HCT116 (cell line): ENCODE measurements around the gene NAALADL2.

Experiments used
- EGR1 ChIP-seq: IDR thresholded peaks from 2 replicates; pipeline ENCODE4 v1.6.1; 2012; ENCODE audit warnings: low read depth
- EZH2 ChIP-seq: fragments of 200-600 bp; sonication (generic); IDR thresholded peaks from 2 replicates; pipeline ENCODE4 v1.6.1; 2017; ENCODE audit warnings: antibody characterized with exemption, mixed run types
- EZH2phosphoT487 ChIP-seq: fragments of 200-600 bp; IDR thresholded peaks from 2 replicates; pipeline ENCODE4 v1.6.1; 2018; ENCODE audit warnings: antibody characterized with exemption, borderline replicate concordance
- JUND ChIP-seq: IDR thresholded peaks from 2 replicates; pipeline ENCODE4 v1.6.1; 2012
- POLR2AphosphoS5 ChIP-seq: IDR thresholded peaks from 2 replicates; pipeline ENCODE4 v1.6.1; 2011; ENCODE audit warnings: mild to moderate bottlenecking, low read depth, low read length, moderate library complexity
- RAD21 ChIP-seq: IDR thresholded peaks from 2 replicates; pipeline ENCODE4 v1.6.1; 2012; ENCODE audit warnings: low read depth, mild to moderate bottlenecking
- SP1 ChIP-seq: IDR thresholded peaks from 2 replicates; pipeline ENCODE4 v1.6.1; 2012; ENCODE audit warnings: low read depth
- TCF7L2 ChIP-seq: IDR thresholded peaks from 2 replicates; pipeline ENCODE4 v1.7.0; 2011; ENCODE audit warnings: borderline replicate concordance, inconsistent platforms; ENCODE audit not compliant: insufficient read depth, insufficient read length; ENCODE audit errors: extremely low read depth
- ZNF274 ChIP-seq: fragments of 200-500 bp; sonication (Bioruptor generic); IDR thresholded peaks from 2 replicates; pipeline ENCODE4 v1.6.1; 2014; ENCODE audit warnings: mild to moderate bottlenecking, low read depth, low read length, inconsistent platforms
- TF ChIP-seq, protein P1 (sequence below), 3 experiments: fragments of 200-600 bp in 1 of 3; sonication (generic) in 1 of 3; IDR thresholded peaks in 2 of 3; conservative IDR thresholded peaks in 1 of 3; 2 replicates each; pipeline ENCODE4 v1.5.1; 2012 to 2017; ENCODE audit warnings: low read depth in 2 of 3, low read length in 2 of 3, antibody characterized with exemption in 1 of 3, borderline replicate concordance in 1 of 3, control low read depth in 1 of 3, mild to moderate bottlenecking in 1 of 3, mixed read lengths in 1 of 3, mixed run types in 1 of 3, moderate library complexity in 1 of 3; ENCODE audit not compliant: insufficient read depth in 1 of 3
- TF ChIP-seq, protein P2 (sequence below): IDR thresholded peaks from 2 replicates; pipeline ENCODE4 v1.6.1; 2012

DNA sequence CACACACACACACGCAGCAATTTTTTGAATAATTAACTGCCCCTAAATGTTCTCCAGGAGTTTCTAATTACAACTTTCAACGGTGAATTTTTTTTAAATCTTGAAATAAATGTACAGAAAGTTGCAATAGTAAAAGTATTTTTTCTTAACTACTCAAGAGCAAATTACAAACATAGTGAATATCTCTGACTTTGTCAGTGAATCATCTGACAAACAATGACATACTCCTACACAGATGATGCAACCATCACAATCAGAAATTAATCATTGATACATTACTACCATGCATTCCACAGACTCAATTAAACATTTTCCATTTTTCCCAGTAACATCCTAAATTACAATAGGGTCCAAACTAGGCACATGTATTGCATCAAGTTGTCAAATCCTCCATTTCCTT is 597.3 kb downstream of the NAALADL2 start:
- TF ChIP-seq, protein P1, sequence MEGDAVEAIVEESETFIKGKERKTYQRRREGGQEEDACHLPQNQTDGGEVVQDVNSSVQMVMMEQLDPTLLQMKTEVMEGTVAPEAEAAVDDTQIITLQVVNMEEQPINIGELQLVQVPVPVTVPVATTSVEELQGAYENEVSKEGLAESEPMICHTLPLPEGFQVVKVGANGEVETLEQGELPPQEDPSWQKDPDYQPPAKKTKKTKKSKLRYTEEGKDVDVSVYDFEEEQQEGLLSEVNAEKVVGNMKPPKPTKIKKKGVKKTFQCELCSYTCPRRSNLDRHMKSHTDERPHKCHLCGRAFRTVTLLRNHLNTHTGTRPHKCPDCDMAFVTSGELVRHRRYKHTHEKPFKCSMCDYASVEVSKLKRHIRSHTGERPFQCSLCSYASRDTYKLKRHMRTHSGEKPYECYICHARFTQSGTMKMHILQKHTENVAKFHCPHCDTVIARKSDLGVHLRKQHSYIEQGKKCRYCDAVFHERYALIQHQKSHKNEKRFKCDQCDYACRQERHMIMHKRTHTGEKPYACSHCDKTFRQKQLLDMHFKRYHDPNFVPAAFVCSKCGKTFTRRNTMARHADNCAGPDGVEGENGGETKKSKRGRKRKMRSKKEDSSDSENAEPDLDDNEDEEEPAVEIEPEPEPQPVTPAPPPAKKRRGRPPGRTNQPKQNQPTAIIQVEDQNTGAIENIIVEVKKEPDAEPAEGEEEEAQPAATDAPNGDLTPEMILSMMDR (IDR thresholded peaks at IDR 0.05 in 2 of 3, conservative IDR thresholded peaks at IDR 0.05 in 1 of 3; ENCODE audit: borderline replicate concordance in 1 of 3, insufficient read depth in 1 of 3, low read depth in 2 of 3, low read length in 2 of 3) = no peak
- no peak for TF ChIP-seq POLR2AphosphoS5
- TF ChIP-seq EGR1 = no peak
- no peak for TF ChIP-seq ZNF274
- TF ChIP-seq TCF7L2 = no peak
- TF ChIP-seq EZH2phosphoT487 = no peak
- TF ChIP-seq SP1 = no peak
- TF ChIP-seq RAD21 = no peak
- TF ChIP-seq, protein P2, sequence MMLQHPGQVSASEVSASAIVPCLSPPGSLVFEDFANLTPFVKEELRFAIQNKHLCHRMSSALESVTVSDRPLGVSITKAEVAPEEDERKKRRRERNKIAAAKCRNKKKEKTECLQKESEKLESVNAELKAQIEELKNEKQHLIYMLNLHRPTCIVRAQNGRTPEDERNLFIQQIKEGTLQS = no peak
- no peak for TF ChIP-seq EZH2
- no peak for TF ChIP-seq JUND
